ENCODE data around the gene TCL1B.

TCL1B gene

GRCh38 chr14:95700221-95700976 is 14.2 kb downstream of the TCL1B start:
- Histone ChIP-seq H2AK5ac (ENCODE audit: low read length) (no peak overlapping the region), H2BK120ac (ENCODE audit: insufficient read depth, low read length, poor library complexity) (no peak overlapping the region), H3K18ac (ENCODE audit: low read length) (no peak overlapping the region), H3K79me2 (ENCODE audit: control insufficient read depth, insufficient read depth, low read length, poor library complexity) (no peaks in the 10 kb centered on the region), H3K27ac (ENCODE audit: low read depth, low read length) (no peak overlapping the region), H4K8ac (ENCODE audit: low read depth, low read length) (no peak overlapping the region), H4K12ac (ENCODE audit: low read depth, low read length) (no peak overlapping the region), H3K79me1 (ENCODE audit: low read length) (no peaks in the 10 kb centered on the region), H3K4ac (ENCODE audit: low read depth, low read length) (no peak overlapping the region), H2BK5ac (ENCODE audit: low read depth, low read length, poor library complexity) (no peak overlapping the region), H3K27me3 (ENCODE audit: insufficient read depth, low read length) (no peaks in the 10 kb centered on the region), H3K14ac (ENCODE audit: low read length) (no peak overlapping the region), H4K91ac (ENCODE audit: low read depth, low read length) (no peak overlapping the region), H3K23ac (ENCODE audit: low read length) (no peak overlapping the region), H3K36me3 (ENCODE audit: control insufficient read depth in 1 of 2, insufficient read depth in 2 of 2, low read length in 2 of 2) (no peaks in the 10 kb centered on the region), H3K9me3 (ENCODE audit: insufficient read depth, low read depth, low read length) (no peaks in the 10 kb centered on the region), H3K4me2 (ENCODE audit: low read length) (no peak overlapping the region), H3K4me3 (ENCODE audit: low read depth, low read length) (no peak overlapping the region), H2BK12ac (ENCODE audit: low read length) (no peak overlapping the region), H3K9ac (ENCODE audit: low read length) (no peak overlapping the region), H2AFZ (ENCODE audit: insufficient read depth, low read length, poor library complexity) (no peak overlapping the region), H3K4me1 (ENCODE audit: control insufficient read depth in 1 of 2, insufficient read depth in 2 of 2, low read length in 2 of 2) (peaks cover 0 to 2% of the 10 kb centered on the region in 2 experiments)
- DNase-seq, result no peak
- no CpG with 5 or more reads among the region's 5 CpGs for WGBS (ENCODE audit: extremely low coverage, insufficient coverage, insufficient read length)

- H3K27me3 ChIP-seq (ENCODE audit: insufficient read depth, low read length), result no peaks in the 10 kb centered on the region
- no peak overlapping the region for H2BK120ac ChIP-seq (ENCODE audit: insufficient read depth, low read length, poor library complexity)
- no peak overlapping the region for H3K14ac ChIP-seq (ENCODE audit: low read length)
- H4K12ac ChIP-seq (ENCODE audit: low read depth, low read length), result no peak overlapping the region
- H3K36me3 ChIP-seq (ENCODE audit: control insufficient read depth in 1 of 2, insufficient read depth in 2 of 2, low read length in 2 of 2), result no peaks in the 10 kb centered on the region
- no peak overlapping the region for H3K4me2 ChIP-seq (ENCODE audit: low read length)
- no peak overlapping the region for H4K91ac ChIP-seq (ENCODE audit: low read depth, low read length)
- no peak overlapping the region for H3K27ac ChIP-seq (ENCODE audit: low read depth, low read length)
- no peak overlapping the region for H2AFZ ChIP-seq (ENCODE audit: insufficient read depth, low read length, poor library complexity)
- no peak overlapping the region for H3K4me3 ChIP-seq (ENCODE audit: low read depth, low read length)
- H3K23ac ChIP-seq (ENCODE audit: low read length), result no peak overlapping the region
- no peak for DNase-seq
- no peaks in the 10 kb centered on the region for H3K9me3 ChIP-seq (ENCODE audit: insufficient read depth, low read depth, low read length)
- H3K4ac ChIP-seq (ENCODE audit: low read depth, low read length), result no peak overlapping the region
- no peak overlapping the region for H4K8ac ChIP-seq (ENCODE audit: low read depth, low read length)
- H3K79me2 ChIP-seq (ENCODE audit: control insufficient read depth, insufficient read depth, low read length, poor library complexity), result no peaks in the 10 kb centered on the region
- WGBS (ENCODE audit: extremely low coverage, insufficient coverage, insufficient read length), result no CpG with 5 or more reads among the region's 4 CpGs
- no peak overlapping the region for H2BK12ac ChIP-seq (ENCODE audit: low read length)
- no peak overlapping the region for H3K18ac ChIP-seq (ENCODE audit: low read length)
- no peak overlapping the region for H2AK5ac ChIP-seq (ENCODE audit: low read length)
- no peak overlapping the region for H3K9ac ChIP-seq (ENCODE audit: low read length)
- H3K79me1 ChIP-seq (ENCODE audit: low read length), result no peaks in the 10 kb centered on the region
- no peak overlapping the region for H2BK5ac ChIP-seq (ENCODE audit: low read depth, low read length, poor library complexity)
- H3K4me1 ChIP-seq (ENCODE audit: control insufficient read depth in 1 of 2, insufficient read depth in 2 of 2, low read length in 2 of 2), result peaks cover 0 to 2% of the 10 kb centered on the region in 2 experiments
These were observed 15.6 kb downstream of the TCL1B start for GRCh38 chr14:95701846-95702221.

- no peak overlapping the region for H4K91ac ChIP-seq (ENCODE audit: low read depth, low read length)
- no peak overlapping the region for H3K23ac ChIP-seq (ENCODE audit: low read length)
- H3K4me1 ChIP-seq (ENCODE audit: control insufficient read depth in 1 of 2, insufficient read depth in 2 of 2, low read length in 2 of 2), result peaks cover 0 to 2% of the 10 kb centered on the region in 2 experiments
- no peak for DNase-seq
- H3K4me2 ChIP-seq (ENCODE audit: low read length), result no peak overlapping the region
- H3K4me3 ChIP-seq (ENCODE audit: low read depth, low read length), result no peak overlapping the region
- H3K79me2 ChIP-seq (ENCODE audit: control insufficient read depth, insufficient read depth, low read length, poor library complexity), result no peaks in the 10 kb centered on the region
- no CpG with 5 or more reads among the region's 3 CpGs for WGBS (ENCODE audit: extremely low coverage, insufficient coverage, insufficient read length)
- no peak overlapping the region for H3K9ac ChIP-seq (ENCODE audit: low read length)
- H3K4ac ChIP-seq (ENCODE audit: low read depth, low read length), result no peak overlapping the region
- H3K9me3 ChIP-seq (ENCODE audit: insufficient read depth, low read depth, low read length), result no peaks in the 10 kb centered on the region
- no peak overlapping the region for H3K14ac ChIP-seq (ENCODE audit: low read length)
- H4K12ac ChIP-seq (ENCODE audit: low read depth, low read length), result no peak overlapping the region
- no peaks in the 10 kb centered on the region for H3K79me1 ChIP-seq (ENCODE audit: low read length)
- no peak overlapping the region for H2AFZ ChIP-seq (ENCODE audit: insufficient read depth, low read length, poor library complexity)
- no peaks in the 10 kb centered on the region for H3K27me3 ChIP-seq (ENCODE audit: insufficient read depth, low read length)
- H2BK12ac ChIP-seq (ENCODE audit: low read length), result no peak overlapping the region
- no peak overlapping the region for H4K8ac ChIP-seq (ENCODE audit: low read depth, low read length)
- no peak overlapping the region for H3K27ac ChIP-seq (ENCODE audit: low read depth, low read length)
- H2BK5ac ChIP-seq (ENCODE audit: low read depth, low read length, poor library complexity), result no peak overlapping the region
- H2BK120ac ChIP-seq (ENCODE audit: insufficient read depth, low read length, poor library complexity), result no peak overlapping the region
- no peak overlapping the region for H2AK5ac ChIP-seq (ENCODE audit: low read length)
- no peaks in the 10 kb centered on the region for H3K36me3 ChIP-seq (ENCODE audit: control insufficient read depth in 1 of 2, insufficient read depth in 2 of 2, low read length in 2 of 2)
- H3K18ac ChIP-seq (ENCODE audit: low read length), result no peak overlapping the region
These were observed 17.1 kb downstream of the TCL1B start for GRCh38 chr14:95703341-95703740.

- WGBS (ENCODE audit: extremely low coverage, insufficient coverage, insufficient read length), result no CpG with 5 or more reads among the region's 3 CpGs
- Histone ChIP-seq H3K9ac (ENCODE audit: low read length) (no peak overlapping the region), H2AFZ (ENCODE audit: insufficient read depth, low read length, poor library complexity) (no peak overlapping the region), H3K4me2 (ENCODE audit: low read length) (no peak overlapping the region), H3K14ac (ENCODE audit: low read length) (no peak overlapping the region), H3K4me1 (ENCODE audit: control insufficient read depth in 1 of 2, insufficient read depth in 2 of 2, low read length in 2 of 2) (peaks cover 0 to 2% of the 10 kb centered on the region in 2 experiments), H2BK5ac (ENCODE audit: low read depth, low read length, poor library complexity) (no peak overlapping the region), H3K36me3 (ENCODE audit: control insufficient read depth in 1 of 2, insufficient read depth in 2 of 2, low read length in 2 of 2) (no peaks in the 10 kb centered on the region), H3K4ac (ENCODE audit: low read depth, low read length) (no peak overlapping the region), H3K27me3 (ENCODE audit: insufficient read depth, low read length) (no peaks in the 10 kb centered on the region), H4K91ac (ENCODE audit: low read depth, low read length) (no peak overlapping the region), H3K4me3 (ENCODE audit: low read depth, low read length) (no peak overlapping the region), H3K79me1 (ENCODE audit: low read length) (no peaks in the 10 kb centered on the region), H2AK5ac (ENCODE audit: low read length) (no peak overlapping the region), H4K12ac (ENCODE audit: low read depth, low read length) (no peak overlapping the region), H3K23ac (ENCODE audit: low read length) (no peak overlapping the region), H4K8ac (ENCODE audit: low read depth, low read length) (no peak overlapping the region), H2BK12ac (ENCODE audit: low read length) (no peak overlapping the region), H3K79me2 (ENCODE audit: control insufficient read depth, insufficient read depth, low read length, poor library complexity) (no peaks in the 10 kb centered on the region), H3K18ac (ENCODE audit: low read length) (no peak overlapping the region), H3K27ac (ENCODE audit: low read depth, low read length) (no peak overlapping the region), H2BK120ac (ENCODE audit: insufficient read depth, low read length, poor library complexity) (no peak overlapping the region), H3K9me3 (ENCODE audit: insufficient read depth, low read depth, low read length) (no peaks in the 10 kb centered on the region)
- no peak for DNase-seq
These were observed 17.6 kb downstream of the TCL1B start for GRCh38 chr14:95703805-95704204.
